IPS DF 6.9 (cell line): Measurements from ENCODE around the gene SNX30.
A peak's percentile ranks its signal among the peaks of the same experiment; 100 is the strongest.

Experiments
- DNase-seq: peaks from one replicate; pipeline ENCODE4 v3.0.0-alpha.2; 2013; ENCODE audit warnings: low read depth, low spot score
- H3K27ac ChIP-seq: one replicate; pipeline ENCODE4 v1.5.1; 2013; ENCODE audit warnings: low read length, control low read depth
- H3K27me3 ChIP-seq: 2 replicates; pipeline ENCODE4 v1.6.1; 2013; ENCODE audit warnings: mild to moderate bottlenecking, low read length; ENCODE audit not compliant: control insufficient read depth, insufficient read depth
- H3K36me3 ChIP-seq: 2 replicates; pipeline ENCODE4 v1.6.1; 2013; ENCODE audit warnings: low read length; ENCODE audit not compliant: control insufficient read depth, insufficient read depth
- H3K4me1 ChIP-seq: 2 replicates; pipeline ENCODE4 v1.6.1; 2013; ENCODE audit warnings: low read length; ENCODE audit not compliant: control insufficient read depth, insufficient read depth
- H3K4me3 ChIP-seq: 2 replicates; pipeline ENCODE4 v1.5.1; 2013; ENCODE audit warnings: mild to moderate bottlenecking, low read length
- H3K9me3 ChIP-seq: 2 replicates; pipeline ENCODE4 v1.6.1; 2013; ENCODE audit warnings: low read length, inconsistent platforms; ENCODE audit not compliant: control insufficient read depth, insufficient read depth
- WGBS: extraction: QIAGEN DNeasy Blood & Tissue Kit; methylation state at CpG from one replicate; pipeline ENCODE4 v1.1.7; 2013; ENCODE audit warnings: mixed read lengths, missing lambda C conversion rate; ENCODE audit not compliant: insufficient read length, insufficient coverage; 5-methylcytosine and 5-hydroxymethylcytosine counted together

SNX30 gene

GRCh38 chr9:112881331-112881730, 130.8 kb downstream of the SNX30 start:
- Histone ChIP-seq H3K4me1 (no peaks in the 10 kb centered on the region), H3K9me3 (no peaks in the 10 kb centered on the region), H3K27ac (no peak overlapping the region), H3K4me3 (no peak overlapping the region), H3K36me3 (no peaks in the 10 kb centered on the region; the same call in 1 of the 2 replicates), H3K27me3 (no peaks in the 10 kb centered on the region)
- DNase-seq: no peak
- no CpG with 5 or more reads among the region's 7 CpGs for WGBS

- Histone ChIP-seq H3K36me3 (no peaks in the 10 kb centered on the region; the same call in 1 of the 2 replicates), H3K4me3 (no peak overlapping the region), H3K4me1 (no peaks in the 10 kb centered on the region), H3K27me3 (no peaks in the 10 kb centered on the region), H3K27ac (no peak overlapping the region), H3K9me3 (no peaks in the 10 kb centered on the region)
- no CpG with 5 or more reads among the region's 6 CpGs for WGBS
- DNase-seq: no peak
These were observed 133.5 kb downstream of the SNX30 start for GRCh38 chr9:112884101-112884500.

- DNase-seq: no peak
- Histone ChIP-seq H3K4me3 (no peak overlapping the region), H3K27ac (no peak overlapping the region), H3K9me3 (no peaks in the 10 kb centered on the region), H3K4me1 (no peaks in the 10 kb centered on the region), H3K36me3 (no peaks in the 10 kb centered on the region; the same call in 1 of the 2 replicates), H3K27me3 (peaks cover 2% of the 10 kb centered on the region; the same call in 1 of the 2 replicates)
- WGBS: no CpG with 5 or more reads among the region's 5 CpGs
These were observed 134.2 kb downstream of the SNX30 start for GRCh38 chr9:112884721-112885120.

GRCh38 chr9:112885324-112885723, 134.8 kb downstream of the SNX30 start:
- Histone ChIP-seq H3K27me3 (peaks cover 3% of the 10 kb centered on the region; the same call in 1 of the 2 replicates), H3K4me1 (no peaks in the 10 kb centered on the region), H3K9me3 (no peaks in the 10 kb centered on the region), H3K27ac (no peak overlapping the region), H3K4me3 (no peak overlapping the region), H3K36me3 (no peaks in the 10 kb centered on the region; the same call in 1 of the 2 replicates)
- WGBS: no CpG with 5 or more reads among the region's 1 CpG
- DNase-seq: no peak

- H3K27ac ChIP-seq: no peak overlapping the region
- no peak for DNase-seq
- no peak overlapping the region for H3K4me3 ChIP-seq
- no peaks in the 10 kb centered on the region for H3K9me3 ChIP-seq
- H3K36me3 ChIP-seq: no peaks in the 10 kb centered on the region
- WGBS: no CpG with 5 or more reads among the region's 4 CpGs
- H3K27me3 ChIP-seq: peaks cover 9% of the 10 kb centered on the region; the same call in 1 of the 2 replicates
- H3K4me1 ChIP-seq: no peaks in the 10 kb centered on the region
These were observed 135.8 kb downstream of the SNX30 start for GRCh38 chr9:112886351-112886750.

GRCh38 chr9:112887381-112887780, 136.8 kb downstream of the SNX30 start:
- no peaks in the 10 kb centered on the region for H3K4me1 ChIP-seq
- no peak for DNase-seq
- no peaks in the 10 kb centered on the region for H3K9me3 ChIP-seq
- peaks cover 9% of the 10 kb centered on the region; the same call in 1 of the 2 replicates for H3K27me3 ChIP-seq
- no CpG with 5 or more reads among the region's 5 CpGs for WGBS
- H3K4me3 ChIP-seq: no peak overlapping the region
- H3K36me3 ChIP-seq: no peaks in the 10 kb centered on the region
- H3K27ac ChIP-seq: no peak overlapping the region

GRCh38 chr9:112890106-112891081, 139.8 kb downstream of the SNX30 start, which contains the start of gene SLC46A2:
TSS of gene SLC46A2 (minus strand) at chr9:112890876. CDS start at chr9:112890681, 195 bp downstream.
- Histone ChIP-seq H3K36me3 (no peaks in the 10 kb centered on the region), H3K4me1 (no peaks in the 10 kb centered on the region), H3K4me3 (peak within 1 kb of the TSS; percentile 41; the same call in 1 of the 2 replicates), H3K27ac (no peak within 1 kb of the TSS), H3K9me3 (no peaks in the 10 kb centered on the region), H3K27me3 (peaks cover 9% of the 10 kb centered on the region; the same call in 1 of the 2 replicates)
- WGBS: no CpG with 5 or more reads among the region's 78 CpGs
- DNase-seq: no peak

- H3K4me3 ChIP-seq: no peak overlapping the region
- no peak overlapping the region for H3K27ac ChIP-seq
- no peaks in the 10 kb centered on the region for H3K4me1 ChIP-seq
- no peaks in the 10 kb centered on the region for H3K36me3 ChIP-seq
- WGBS: no CpG with 5 or more reads among the region's 3 CpGs
- peaks cover 9% of the 10 kb centered on the region; the same call in 1 of the 2 replicates for H3K27me3 ChIP-seq
- no peak for DNase-seq
- no peaks in the 10 kb centered on the region for H3K9me3 ChIP-seq
These were observed 141.0 kb downstream of the SNX30 start for GRCh38 chr9:112891521-112891920.

- WGBS: no CpG with 5 or more reads among the region's 2 CpGs
- H3K27ac ChIP-seq: no peak overlapping the region
- no peaks in the 10 kb centered on the region for H3K36me3 ChIP-seq
- H3K27me3 ChIP-seq: peaks cover 9% of the 10 kb centered on the region; the same call in 1 of the 2 replicates
- H3K4me1 ChIP-seq: no peaks in the 10 kb centered on the region
- no peak overlapping the region for H3K4me3 ChIP-seq
- no peak for DNase-seq
- no peaks in the 10 kb centered on the region for H3K9me3 ChIP-seq
These were observed 142.4 kb downstream of the SNX30 start for GRCh38 chr9:112892981-112893380.

GRCh38 chr9:112894041-112894440, 143.5 kb downstream of the SNX30 start:
- Histone ChIP-seq H3K9me3 (no peaks in the 10 kb centered on the region), H3K4me3 (no peak overlapping the region), H3K27ac (no peak overlapping the region), H3K36me3 (no peaks in the 10 kb centered on the region), H3K27me3 (peaks cover 9% of the 10 kb centered on the region; the same call in 1 of the 2 replicates), H3K4me1 (no peaks in the 10 kb centered on the region)
- DNase-seq: no peak
- no CpG with 5 or more reads among the region's 1 CpG for WGBS
